Measurements from ENCODE around the gene IDH3A. TPM values are rescaled to one million over a fixed set of nuclear protein-coding genes. Genes with fewer than 3 reads are reported as not detected.

Gene IDH3A
- total RNA-seq, 2 donors from 2014 or later: 203 to 264 TPM

- Histone ChIP-seq H3K4me1 (peaks cover 1% of the 10 kb centered on the region), H3K27me3 (no peaks in the 10 kb centered on the region), H3K36me3 (no peaks in the 10 kb centered on the region), H3K4me3 (no peak overlapping the region), H3K27ac (no peak overlapping the region), H3K9me3 (no peaks in the 10 kb centered on the region), H3K9ac (ENCODE audit: low read depth in 2 of 2, low read length in 2 of 2) (no peak overlapping the region)
- TF ChIP-seq CTCF (IDR thresholded peaks at IDR 0.05): peak; percentile 90
- intact Hi-C loops (cut with DNase I): loop anchor here (2.0 to 10.0 kb wide), 2 partner anchors 64 to 108 kb away; no protein-coding TSS in a partner anchor
- DNase-seq: peak; percentile 87
Measured at GRCh38 chr15:78108300-78109084, 40.7 kb upstream of the IDH3A start.

GRCh38 chr15:78109156-78109555, 40.0 kb upstream of the IDH3A start:
- TF ChIP-seq CTCF (IDR thresholded peaks at IDR 0.05): no peak
- DNase-seq: no peak
- H3K27ac ChIP-seq: no peak overlapping the region
- H3K9ac ChIP-seq (ENCODE audit: low read depth in 2 of 2, low read length in 2 of 2): no peak overlapping the region
- H3K36me3 ChIP-seq: no peaks in the 10 kb centered on the region
- no peaks in the 10 kb centered on the region for H3K9me3 ChIP-seq
- H3K4me1 ChIP-seq: no peaks in the 10 kb centered on the region
- no peak overlapping the region for H3K4me3 ChIP-seq
- intact Hi-C loops (cut with DNase I): loop anchor here (2.0 to 10.0 kb wide), 2 partner anchors 64 to 108 kb away; no protein-coding TSS in a partner anchor
- no peaks in the 10 kb centered on the region for H3K27me3 ChIP-seq

GRCh38 chr15:78110096-78110495, 39.1 kb upstream of the IDH3A start:
- TF ChIP-seq CTCF (IDR thresholded peaks at IDR 0.05): no peak
- no peak for DNase-seq
- Histone ChIP-seq H3K27me3 (no peaks in the 10 kb centered on the region), H3K4me3 (no peak overlapping the region), H3K36me3 (no peaks in the 10 kb centered on the region), H3K4me1 (no peaks in the 10 kb centered on the region), H3K27ac (no peak overlapping the region), H3K9ac (ENCODE audit: low read depth in 2 of 2, low read length in 2 of 2) (no peak overlapping the region), H3K9me3 (no peaks in the 10 kb centered on the region)
- intact Hi-C loops (cut with DNase I): no loop called here

- Histone ChIP-seq H3K9me3 (no peaks in the 10 kb centered on the region), H3K27ac (no peak overlapping the region), H3K27me3 (no peaks in the 10 kb centered on the region), H3K4me3 (no peak overlapping the region), H3K9ac (ENCODE audit: low read depth in 2 of 2, low read length in 2 of 2) (no peak overlapping the region), H3K4me1 (no peaks in the 10 kb centered on the region), H3K36me3 (no peaks in the 10 kb centered on the region)
- intact Hi-C loops (cut with DNase I): no loop called here
- no peak for TF ChIP-seq CTCF (IDR thresholded peaks at IDR 0.05)
- no peak for DNase-seq
Measured at GRCh38 chr15:78110916-78111475, 38.2 kb upstream of the IDH3A start.

GRCh38 chr15:78111788-78112187, 37.4 kb upstream of the IDH3A start:
- Histone ChIP-seq H3K4me3 (no peak overlapping the region), H3K9ac (ENCODE audit: low read depth in 2 of 2, low read length in 2 of 2) (no peak overlapping the region), H3K27ac (no peak overlapping the region), H3K9me3 (no peaks in the 10 kb centered on the region), H3K36me3 (no peaks in the 10 kb centered on the region), H3K4me1 (no peaks in the 10 kb centered on the region), H3K27me3 (no peaks in the 10 kb centered on the region)
- DNase-seq: no peak
- intact Hi-C loops (cut with DNase I): loop anchor here (2.0 kb wide), 1 partner anchor 129 kb away; no protein-coding TSS in a partner anchor
- no peak for TF ChIP-seq CTCF (IDR thresholded peaks at IDR 0.05)

All from colonic mucosa (tissue), 4 donors.